Peyer's patch (tissue), 4 donors: Measurements from ENCODE around the gene NCF2.
A peak's percentile ranks its signal among the peaks of the same experiment; 100 is the strongest.

Experiments
- POLR2A ChIP-seq, 2 donors: fragments of 450-650 bp; IDR thresholded peaks; one replicate each; pipeline ENCODE4 v1.5.1; 2017; ENCODE audit warnings: antibody characterized with exemption in 2 of 2, mild to moderate bottlenecking in 2 of 2, moderate library complexity in 2 of 2
- TF ChIP-seq, protein P1 (sequence below), 6 experiments: fragments of 450-650 bp in 4 of 6; fragments of 200-600 bp in 2 of 6; sonication (generic) in 1 of 6; IDR thresholded peaks; one replicate each; pipeline ENCODE4 v1.5.1; 2017 to 2019; ENCODE audit warnings: antibody characterized with exemption in 6 of 6, mild to moderate bottlenecking in 3 of 6, moderate library complexity in 1 of 6

DNA sequence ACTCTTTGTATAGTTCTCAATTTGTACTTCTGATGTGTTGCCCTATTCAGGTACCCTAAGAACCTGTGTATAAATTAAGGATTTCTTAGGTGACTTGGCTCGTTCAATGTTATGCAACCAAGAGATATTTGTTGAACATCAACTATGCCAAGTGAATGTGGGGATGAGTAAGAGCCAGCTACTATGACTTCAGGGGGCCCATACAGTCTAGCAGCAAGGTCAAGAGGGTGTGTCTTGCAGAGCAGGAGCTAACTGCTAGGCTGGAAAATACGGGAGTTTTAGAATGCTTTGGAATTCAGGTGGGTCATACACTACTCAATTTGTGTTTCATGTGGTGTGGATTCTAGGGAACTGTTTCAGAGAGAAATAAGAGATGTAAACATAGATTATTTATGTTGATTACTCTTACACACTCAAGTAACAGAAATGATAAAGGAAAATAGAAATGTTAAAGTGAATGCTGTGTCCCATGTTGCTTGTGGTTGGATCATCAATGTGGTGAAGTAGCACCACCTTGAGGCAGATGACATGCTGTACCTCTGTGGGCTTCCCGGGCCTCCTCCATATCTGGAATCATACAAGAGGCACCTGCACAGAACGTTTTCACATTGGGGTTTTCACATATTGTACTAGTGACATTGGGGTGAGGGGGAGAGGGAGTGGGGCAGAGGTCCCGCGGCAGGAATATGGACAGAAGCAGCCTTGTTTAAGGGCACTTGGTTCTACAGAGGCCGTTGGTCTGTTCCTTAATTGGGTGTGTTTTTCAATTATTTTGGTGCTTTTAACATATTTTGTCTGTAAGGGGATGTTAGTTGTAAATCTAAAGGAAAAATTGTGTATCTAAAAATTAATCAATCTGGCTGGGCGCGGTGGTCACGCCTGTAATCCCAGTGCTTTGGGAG is 32.9 kb upstream of the NCF2 start:
- TF ChIP-seq POLR2A (IDR thresholded peaks at IDR 0.05) = no peak
- TF ChIP-seq, protein P1, sequence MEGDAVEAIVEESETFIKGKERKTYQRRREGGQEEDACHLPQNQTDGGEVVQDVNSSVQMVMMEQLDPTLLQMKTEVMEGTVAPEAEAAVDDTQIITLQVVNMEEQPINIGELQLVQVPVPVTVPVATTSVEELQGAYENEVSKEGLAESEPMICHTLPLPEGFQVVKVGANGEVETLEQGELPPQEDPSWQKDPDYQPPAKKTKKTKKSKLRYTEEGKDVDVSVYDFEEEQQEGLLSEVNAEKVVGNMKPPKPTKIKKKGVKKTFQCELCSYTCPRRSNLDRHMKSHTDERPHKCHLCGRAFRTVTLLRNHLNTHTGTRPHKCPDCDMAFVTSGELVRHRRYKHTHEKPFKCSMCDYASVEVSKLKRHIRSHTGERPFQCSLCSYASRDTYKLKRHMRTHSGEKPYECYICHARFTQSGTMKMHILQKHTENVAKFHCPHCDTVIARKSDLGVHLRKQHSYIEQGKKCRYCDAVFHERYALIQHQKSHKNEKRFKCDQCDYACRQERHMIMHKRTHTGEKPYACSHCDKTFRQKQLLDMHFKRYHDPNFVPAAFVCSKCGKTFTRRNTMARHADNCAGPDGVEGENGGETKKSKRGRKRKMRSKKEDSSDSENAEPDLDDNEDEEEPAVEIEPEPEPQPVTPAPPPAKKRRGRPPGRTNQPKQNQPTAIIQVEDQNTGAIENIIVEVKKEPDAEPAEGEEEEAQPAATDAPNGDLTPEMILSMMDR (IDR thresholded peaks at IDR 0.05) = peak; percentile 43 to 75 (median 66)
